Stimulated activated CD8-positive, alpha-beta memory T cell treated with anti-CD3 and anti-CD28 coated beads, Interleukin-12 subunit alpha, Interleukin-12 subunit beta, amount 100 ng/mL, for 24 hours (primary cell): Measurements from ENCODE around the gene CH25H.
A peak's percentile ranks its signal among the peaks of the same experiment; 100 is the strongest.
"Not testable (repeated sequence)": the region's sequence is repeated elsewhere in the genome, so short reads cannot be mapped to it uniquely, and the experiment has no call there.

Source experiments
- DNase-seq: peaks from one replicate; pipeline ENCODE4 v3.0.0-alpha.2; 2020; ENCODE audit errors: extremely low read depth

The CH25H gene

GRCh38 chr10:89207181-89207800, at the start of gene CH25H:
Gene CH25H, minus strand, starts transcription at chr10:89207317. Its CDS starts 25 bp downstream, at chr10:89207292.
- no peak for DNase-seq

- DNase-seq, result no peak
These were observed 49.2 kb upstream of the CH25H start for GRCh38 chr10:89256340-89256739.

GRCh38 chr10:89255793-89256192, 48.7 kb upstream of the CH25H start:
- no peak for DNase-seq

- DNase-seq, result not testable (repeated sequence)
These were observed 48.0 kb upstream of the CH25H start for GRCh38 chr10:89255091-89255579.

- DNase-seq, result no peak
These were observed 45.1 kb upstream of the CH25H start for GRCh38 chr10:89252225-89252585.

- peak; percentile 95 for DNase-seq
These were observed 44.5 kb upstream of the CH25H start, which contains the start of gene LIPA for GRCh38 chr10:89251409-89252224. Gene LIPA, minus strand, starts transcription at chr10:89251775. Its CDS starts 4,127 bp downstream, at chr10:89247648.

GRCh38 chr10:89250865-89251408, 43.8 kb upstream of the CH25H start:
- DNase-seq, result no peak

GRCh38 chr10:89248990-89249389, 41.9 kb upstream of the CH25H start:
- DNase-seq, result no peak

- DNase-seq, result not testable (repeated sequence)
These were observed 40.5 kb upstream of the CH25H start for GRCh38 chr10:89247623-89248022.

GRCh38 chr10:89245802-89246201, 38.7 kb upstream of the CH25H start:
- DNase-seq, result no peak

GRCh38 chr10:89242840-89243568, 35.9 kb upstream of the CH25H start:
- DNase-seq, result no peak

- no peak for DNase-seq
These were observed 35.2 kb upstream of the CH25H start for GRCh38 chr10:89242345-89242684.

- DNase-seq, result no peak
These were observed 34.6 kb upstream of the CH25H start for GRCh38 chr10:89241486-89242344.

GRCh38 chr10:89241026-89241425, 33.9 kb upstream of the CH25H start:
- no peak for DNase-seq

GRCh38 chr10:89240519-89240918, 33.4 kb upstream of the CH25H start:
- no peak for DNase-seq

GRCh38 chr10:89238956-89239644, 32.0 kb upstream of the CH25H start:
- DNase-seq, result no peak

GRCh38 chr10:89237849-89238248, 30.7 kb upstream of the CH25H start:
- no peak for DNase-seq

- no peak for DNase-seq
These were observed 29.2 kb upstream of the CH25H start for GRCh38 chr10:89236226-89236797.

- DNase-seq, result no peak
These were observed 28.1 kb upstream of the CH25H start for GRCh38 chr10:89235073-89235798.

- no peak for DNase-seq
These were observed 25.9 kb upstream of the CH25H start for GRCh38 chr10:89233033-89233432.
